ENCODE results near the gene TMPRSS9.

The TMPRSS9 gene

DNA sequence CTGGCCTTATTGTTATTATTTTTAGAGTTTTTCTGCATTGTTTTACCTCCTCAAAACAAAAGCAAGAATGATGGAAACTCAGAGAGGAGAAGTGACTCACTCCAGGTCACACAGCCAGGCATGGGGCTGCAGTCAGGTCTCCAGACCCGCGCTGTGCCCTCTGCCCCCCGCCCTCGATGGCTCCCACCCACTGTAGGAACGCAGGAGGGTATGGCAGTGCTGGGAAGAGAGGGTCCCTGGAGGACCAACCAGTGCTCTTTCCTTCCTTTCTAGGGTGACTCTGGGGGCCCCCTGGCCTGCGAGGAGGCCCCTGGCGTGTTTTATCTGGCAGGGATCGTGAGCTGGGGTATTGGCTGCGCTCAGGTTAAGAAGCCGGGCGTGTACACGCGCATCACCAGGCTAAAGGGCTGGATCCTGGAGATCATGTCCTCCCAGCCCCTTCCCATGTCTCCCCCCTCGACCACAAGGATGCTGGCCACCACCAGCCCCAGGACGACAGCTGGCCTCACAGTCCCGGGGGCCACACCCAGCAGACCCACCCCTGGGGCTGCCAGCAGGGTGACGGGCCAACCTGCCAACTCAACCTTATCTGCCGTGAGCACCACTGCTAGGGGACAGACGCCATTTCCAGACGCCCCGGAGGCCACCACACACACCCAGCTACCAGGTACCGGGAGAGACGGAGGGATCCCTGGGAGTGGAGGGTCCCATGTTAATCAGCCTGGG lies 61.7 kb downstream of the TMPRSS9 start:
- DNase-seq (ENCODE audit: low read depth in 2 of 2) = no peak

DNA sequence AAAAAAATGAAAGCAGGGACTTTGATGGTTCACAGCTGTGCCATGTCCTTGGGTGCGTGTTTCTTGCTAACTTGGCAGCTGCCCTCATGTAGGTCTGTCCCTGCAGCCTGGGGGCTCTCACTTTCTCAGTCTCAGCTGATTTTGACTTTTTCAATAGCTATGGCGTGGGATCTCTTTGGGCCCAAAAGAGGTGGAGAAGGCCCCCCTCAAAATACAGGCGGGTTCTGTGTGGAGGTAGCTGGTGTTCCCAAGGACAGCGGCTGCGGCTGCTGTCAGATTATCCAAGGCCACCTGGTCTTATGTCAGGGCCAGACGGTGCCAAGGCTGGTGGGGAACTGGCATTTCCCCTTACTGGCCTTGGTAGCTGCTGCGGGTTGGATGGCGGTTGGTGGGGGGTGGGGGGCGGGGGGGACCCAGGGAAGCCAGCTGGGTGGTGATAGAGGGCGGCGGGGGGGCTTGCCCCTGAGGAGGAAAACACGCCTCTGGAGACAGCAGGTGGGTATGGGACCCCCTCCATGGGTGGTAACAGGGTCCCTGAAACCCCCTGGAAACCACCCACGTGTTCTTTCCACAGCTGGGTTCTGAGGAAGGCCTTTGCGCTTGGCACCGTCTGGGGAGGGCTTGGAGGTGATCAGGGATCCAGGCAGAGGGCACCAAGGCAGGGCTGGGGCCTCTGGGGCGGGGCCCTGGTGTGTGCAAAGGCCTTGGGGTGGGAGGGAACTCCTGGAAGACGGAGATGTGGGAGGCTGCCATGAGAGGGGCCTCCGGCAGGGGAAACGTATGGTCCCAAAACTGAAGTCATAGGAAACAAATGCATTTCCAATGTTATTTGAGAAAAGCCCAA lies 63.2 kb downstream of the TMPRSS9 start:
- no peak for DNase-seq (ENCODE audit: low read depth in 2 of 2)

DNA sequence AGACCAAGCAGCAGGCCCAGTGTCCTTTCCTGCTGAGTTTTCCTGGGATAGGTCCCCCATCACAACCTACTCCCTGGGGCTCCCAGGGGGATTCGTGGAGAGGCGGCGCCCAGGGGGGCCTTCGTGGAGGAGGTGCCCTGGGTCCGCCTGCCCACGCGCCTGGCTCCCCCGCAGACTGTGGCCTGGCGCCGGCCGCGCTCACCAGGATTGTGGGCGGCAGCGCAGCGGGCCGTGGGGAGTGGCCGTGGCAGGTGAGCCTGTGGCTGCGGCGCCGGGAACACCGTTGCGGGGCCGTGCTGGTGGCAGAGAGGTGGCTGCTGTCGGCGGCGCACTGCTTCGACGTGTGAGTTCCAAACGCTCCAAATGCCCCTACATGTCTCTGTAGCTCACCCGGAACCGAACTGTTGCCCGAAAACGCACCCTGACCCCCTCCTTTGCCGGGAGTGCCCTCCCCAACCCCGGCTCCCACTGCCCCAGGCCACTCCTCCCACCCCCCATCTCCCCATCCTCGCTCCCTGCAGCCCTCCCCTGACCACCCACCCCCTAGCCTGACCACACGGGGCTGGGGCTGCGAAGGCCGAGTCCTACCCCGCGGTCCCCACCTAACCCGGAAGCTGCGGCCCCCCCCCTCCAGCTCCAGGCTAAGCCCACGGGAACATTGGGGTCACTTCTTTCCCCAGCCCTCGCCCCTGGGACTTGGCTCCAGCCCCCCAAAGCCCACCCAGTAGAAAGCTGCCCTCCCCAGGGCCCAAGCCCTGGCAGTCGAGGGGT lies 64.0 kb downstream of the TMPRSS9 start:
- no peak for DNase-seq (ENCODE audit: low read depth in 2 of 2)

DNA sequence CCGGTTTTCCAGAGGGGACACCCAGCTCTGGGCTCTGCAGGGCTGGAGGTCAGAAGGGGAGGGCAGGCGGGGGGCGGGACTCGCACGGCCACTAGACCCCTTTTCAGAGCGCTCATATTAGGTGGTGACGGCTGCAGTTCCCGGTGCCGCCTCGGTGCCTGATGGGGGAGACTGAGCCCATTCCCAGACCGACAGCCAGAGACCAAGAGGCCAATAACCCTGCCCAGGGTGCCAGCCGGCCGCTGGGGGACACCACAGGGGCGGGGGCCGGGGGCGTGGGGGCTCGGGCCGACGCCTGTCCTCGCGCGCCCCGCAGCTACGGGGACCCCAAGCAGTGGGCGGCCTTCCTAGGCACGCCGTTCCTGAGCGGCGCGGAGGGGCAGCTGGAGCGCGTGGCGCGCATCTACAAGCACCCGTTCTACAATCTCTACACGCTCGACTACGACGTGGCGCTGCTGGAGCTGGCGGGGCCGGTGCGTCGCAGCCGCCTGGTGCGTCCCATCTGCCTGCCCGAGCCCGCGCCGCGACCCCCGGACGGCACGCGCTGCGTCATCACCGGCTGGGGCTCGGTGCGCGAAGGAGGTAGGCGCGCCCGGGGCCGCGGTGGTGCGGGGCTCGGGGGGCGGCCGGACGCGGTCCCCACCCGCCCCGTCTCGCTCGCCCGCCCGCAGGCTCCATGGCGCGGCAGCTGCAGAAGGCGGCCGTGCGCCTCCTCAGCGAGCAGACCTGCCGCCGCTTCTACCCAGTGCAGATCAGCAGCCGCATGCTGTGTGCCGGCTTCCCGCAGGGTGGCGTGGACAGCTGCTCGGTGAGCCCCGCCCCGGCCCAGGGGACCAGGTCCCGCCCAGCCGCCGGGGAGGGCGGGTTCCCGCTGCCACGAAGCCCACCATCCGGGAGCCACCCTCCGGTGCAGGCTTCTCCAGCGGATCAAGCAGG lies 64.9 kb downstream of the TMPRSS9 start:
- no peak for DNase-seq (ENCODE audit: low read depth in 2 of 2)

DNA sequence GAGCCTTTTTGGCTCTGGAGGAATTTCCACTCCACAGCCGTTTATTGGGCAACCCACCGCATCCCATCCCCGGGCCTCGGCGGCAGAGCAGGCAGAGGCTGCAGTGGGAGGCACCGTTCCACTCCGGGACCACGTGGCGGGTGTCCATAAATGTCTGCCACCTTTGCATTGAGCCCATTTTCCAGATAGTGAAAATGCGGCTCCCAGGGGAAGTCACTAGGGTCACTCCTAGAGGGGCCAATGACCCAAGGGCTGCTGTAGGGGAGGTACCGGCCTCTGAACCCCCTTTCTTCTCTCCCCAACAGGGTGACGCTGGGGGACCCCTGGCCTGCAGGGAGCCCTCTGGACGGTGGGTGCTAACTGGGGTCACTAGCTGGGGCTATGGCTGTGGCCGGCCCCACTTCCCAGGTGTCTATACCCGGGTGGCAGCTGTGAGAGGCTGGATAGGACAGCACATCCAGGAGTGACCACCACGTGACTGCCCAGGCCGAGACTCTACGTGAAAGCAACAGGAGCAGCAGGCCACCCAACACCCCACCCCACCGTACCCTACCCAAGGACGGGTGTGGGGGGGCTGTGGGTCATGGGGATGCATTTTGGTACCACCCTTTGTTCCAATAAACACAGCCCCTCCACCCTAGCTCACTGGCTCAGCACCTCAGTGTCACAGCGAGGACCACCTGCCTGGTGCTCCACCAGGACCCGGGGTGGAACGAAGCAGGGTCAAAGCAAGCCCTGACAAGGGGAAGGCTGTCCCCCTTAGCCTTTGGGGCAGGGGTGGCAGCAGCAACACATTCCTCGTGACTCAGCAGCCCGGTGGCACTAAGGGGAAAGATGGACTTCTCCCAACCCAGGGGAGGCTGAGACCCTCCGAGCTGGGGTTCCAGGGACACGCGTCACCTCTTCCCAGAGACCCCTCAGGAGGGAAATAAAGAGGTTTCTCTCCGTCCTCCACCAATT lies 65.8 kb downstream of the TMPRSS9 start:
- DNase-seq (ENCODE audit: low read depth in 2 of 2) = no peak

DNA sequence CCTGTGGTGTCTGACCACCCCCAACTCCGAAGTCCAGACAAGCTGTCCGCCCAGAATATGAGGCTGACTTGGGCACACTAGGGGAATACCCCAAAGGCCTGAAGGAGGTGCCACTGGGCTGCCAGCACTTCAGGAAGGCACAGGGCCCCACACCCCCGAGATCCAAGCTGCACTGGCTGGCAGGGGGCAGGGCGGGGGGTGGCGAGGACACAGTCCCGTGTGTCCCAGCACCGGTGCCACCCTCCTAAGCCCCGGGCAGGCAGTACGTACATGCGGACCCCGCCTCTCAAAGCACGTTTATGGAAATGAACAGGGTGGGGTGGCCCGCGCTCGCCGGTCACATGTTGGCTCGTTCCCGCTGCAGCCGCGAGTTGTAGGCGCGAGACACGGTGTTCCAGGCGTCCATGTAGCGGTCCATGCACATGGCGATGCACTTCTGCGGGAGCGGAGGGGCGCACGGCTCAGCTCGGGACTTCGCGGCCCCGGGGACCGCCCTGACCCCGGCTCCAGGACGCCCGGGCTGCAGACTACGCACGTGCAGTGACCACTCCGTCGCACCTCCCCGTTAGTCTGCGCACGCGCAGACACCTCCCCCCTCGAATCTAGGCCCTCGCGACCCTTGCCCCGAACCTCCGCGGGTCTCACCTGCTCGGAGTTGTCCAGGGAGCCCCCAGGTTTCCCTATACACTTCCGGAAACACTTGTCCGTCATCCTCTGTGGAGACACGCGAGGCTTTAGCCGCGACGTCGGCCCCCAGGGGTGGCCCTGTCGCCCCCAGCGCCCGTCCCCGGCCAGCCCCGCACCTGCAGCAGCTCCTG lies 66.8 kb downstream of the TMPRSS9 start:
- peak; percentile 35 to 37 for DNase-seq (ENCODE audit: low read depth in 2 of 2)

DNA sequence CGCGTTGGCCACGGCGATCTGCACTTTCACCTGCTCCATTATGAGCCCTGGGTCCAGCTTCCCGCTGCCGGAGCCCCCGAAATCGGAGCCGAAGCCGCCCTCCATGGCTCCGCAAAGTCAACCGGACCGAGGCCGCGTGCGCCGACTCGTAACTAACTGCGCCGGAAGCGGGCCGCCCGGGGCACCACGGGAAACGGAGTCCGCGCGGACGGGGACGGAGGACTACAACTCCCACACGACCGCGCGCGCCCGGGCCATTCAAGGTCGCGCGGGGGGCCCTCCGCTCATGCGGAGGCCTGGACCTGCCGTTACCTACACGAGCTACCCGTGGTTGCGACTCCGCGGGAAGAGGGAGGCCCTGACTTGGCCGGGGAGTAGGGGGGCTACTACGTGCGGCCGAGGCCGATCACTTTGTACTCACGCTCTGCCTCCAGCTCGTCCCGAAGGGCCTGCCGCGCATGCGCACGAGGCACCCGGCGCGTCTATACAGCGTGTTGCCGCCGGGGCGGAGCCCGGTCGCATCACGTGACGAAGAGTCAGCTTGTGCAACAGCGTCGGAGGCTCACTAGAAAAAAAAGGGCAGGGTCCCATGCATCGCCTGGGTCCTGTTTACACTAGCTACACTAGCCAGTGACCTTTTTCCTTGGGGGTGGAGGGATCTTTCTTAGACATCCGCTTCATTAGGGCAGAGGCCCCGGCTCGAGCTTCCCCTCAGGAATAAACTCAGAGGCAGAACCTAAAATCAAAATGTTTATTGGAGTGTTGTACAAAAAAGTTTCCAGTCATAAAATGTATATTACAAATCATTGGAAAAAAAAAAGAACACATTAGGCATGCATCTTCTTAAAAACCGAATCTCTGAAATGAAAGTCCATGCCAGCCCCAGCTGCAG lies 67.6 kb downstream of the TMPRSS9 start, which contains the start of gene TIMM13:
Gene TIMM13 (minus strand): TSS at position 158 of the 892 bp plus-strand sequence. CDS start 53 bp downstream, at position 105.
- peak; percentile 93 to 94 for DNase-seq (ENCODE audit: low read depth in 2 of 2)

DNA sequence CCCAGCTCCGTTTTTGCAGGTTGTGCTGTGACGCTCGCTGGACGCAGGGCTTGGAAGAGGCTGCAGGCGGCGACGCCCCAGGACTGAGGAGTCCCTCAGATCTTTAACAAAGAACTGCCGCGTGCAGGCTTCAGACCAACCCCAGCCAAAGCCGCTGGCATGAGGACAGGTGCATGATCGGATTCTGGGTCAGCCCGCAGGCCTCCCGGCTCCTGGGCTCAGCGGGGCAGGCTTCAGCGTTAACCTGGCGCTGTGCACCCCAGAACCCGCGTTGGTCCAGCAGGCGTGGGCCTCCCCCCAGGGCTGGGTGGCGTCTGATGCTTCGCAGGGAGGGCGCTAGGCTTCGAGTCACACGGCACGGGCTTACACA lies 68.2 kb downstream of the TMPRSS9 start:
- DNase-seq (ENCODE audit: low read depth in 2 of 2) = no peak

DNA sequence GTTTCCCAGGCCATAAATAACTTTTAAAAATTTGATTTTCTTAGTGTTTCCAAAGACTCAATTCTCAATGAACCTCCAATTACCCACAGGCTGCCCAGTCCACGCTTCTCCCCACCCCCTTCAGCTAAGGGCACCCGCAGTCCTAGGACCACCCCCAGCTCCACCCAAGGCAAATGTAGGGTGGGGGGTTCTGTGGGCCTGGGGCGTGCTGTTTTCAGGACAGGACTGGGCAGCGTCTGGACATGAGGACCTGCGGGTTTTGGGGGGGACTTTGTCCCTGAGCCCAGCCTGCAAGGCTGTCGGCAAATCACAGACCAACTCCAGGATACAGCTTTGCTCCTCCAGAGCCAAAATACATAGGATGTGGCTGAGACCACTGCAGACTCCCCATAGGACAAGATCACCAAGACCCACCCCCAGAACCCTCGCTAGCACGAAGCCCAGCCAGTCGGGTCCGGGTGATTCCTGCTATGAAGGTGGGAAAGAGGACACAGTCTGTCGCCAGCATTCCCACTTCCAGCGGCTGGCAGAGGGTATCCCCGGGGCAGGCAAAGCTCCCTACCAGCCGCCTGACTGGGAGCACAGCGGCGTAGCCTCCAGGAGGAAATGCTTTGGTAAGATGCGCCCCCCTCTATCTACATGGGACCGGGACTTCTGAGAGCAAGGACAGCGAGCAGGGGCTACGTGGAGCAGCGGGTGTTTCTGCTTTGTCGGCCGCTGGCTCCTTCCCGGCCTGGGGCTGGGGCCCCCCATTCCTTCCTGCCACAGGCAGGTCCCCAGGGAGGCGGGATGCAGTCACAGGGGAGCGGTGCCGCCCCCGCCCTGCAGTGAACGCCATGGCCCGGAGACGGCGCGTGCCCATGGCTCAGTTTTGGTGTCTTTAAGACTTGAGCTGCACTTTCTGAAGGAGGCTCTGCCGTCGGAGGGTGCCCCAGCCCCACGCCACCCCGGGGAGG lies 69.0 kb downstream of the TMPRSS9 start:
- no peak for DNase-seq (ENCODE audit: low read depth in 2 of 2)

DNA sequence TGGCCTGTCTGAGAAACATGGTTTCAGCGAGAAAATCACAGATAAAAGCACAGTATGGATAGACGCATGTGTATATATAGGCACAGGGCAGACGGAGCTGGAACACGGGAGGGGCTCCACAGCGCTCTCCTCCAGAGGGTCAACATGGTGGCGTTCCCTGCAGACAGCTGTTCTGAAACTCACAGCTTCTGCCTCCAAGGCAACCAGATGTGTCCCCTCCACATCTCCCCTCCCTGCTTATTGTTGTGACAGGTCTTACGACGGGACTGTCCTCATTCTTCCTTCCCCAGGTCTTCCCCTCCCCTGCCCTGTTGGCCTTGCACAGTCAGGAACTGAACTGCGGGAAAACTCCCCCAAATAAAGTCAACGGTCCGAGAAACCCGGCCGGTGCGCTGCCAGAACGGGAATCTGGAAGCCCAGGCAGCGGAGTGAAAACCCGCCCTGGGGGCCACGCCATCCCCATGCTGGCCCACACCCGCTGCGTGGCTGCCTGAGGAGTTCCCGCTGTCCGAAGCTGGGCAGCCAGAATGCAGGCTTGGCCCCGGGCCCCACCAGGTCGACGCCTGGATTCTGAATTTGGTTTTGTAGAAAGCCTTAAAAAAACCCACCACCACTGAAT lies 70.0 kb downstream of the TMPRSS9 start:
- DNase-seq (ENCODE audit: low read depth in 2 of 2) = no peak

DNA sequence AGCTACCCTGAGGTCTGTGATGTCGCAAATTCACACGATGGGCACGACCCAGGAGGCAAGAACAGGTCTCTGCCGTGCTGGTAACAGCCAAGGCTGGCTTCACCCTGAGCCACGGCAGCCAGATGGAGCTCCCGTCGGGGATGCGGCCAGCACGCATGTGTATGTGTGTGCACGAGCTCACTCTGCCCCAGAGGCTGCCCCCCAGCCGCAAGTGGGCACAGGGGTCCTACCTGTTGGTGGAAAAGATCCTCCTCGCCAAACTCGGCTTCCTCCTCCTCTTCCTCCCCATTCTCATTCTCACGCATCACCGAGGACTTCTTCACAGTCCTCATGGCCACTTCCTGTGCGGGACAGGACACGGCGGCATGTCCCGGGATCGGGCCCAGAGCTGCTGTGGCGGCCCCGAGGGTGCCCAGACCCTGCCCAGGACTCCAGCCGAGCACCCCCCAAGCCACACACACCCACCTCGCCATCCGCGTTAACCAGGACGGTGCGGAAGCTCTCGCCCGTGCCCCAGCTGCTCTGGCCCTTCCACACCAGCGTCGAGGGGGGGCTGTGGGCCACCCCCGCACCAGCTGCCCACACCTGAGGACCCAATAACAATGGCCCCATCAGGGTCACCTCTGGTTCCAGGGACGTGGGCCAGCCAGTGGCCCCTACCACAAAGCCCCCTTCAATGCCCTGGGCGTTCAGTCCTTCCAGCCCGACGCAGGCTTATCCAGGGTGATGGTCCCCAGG lies 71.4 kb downstream of the TMPRSS9 start:
- DNase-seq (ENCODE audit: low read depth in 2 of 2) = no peak

DNA sequence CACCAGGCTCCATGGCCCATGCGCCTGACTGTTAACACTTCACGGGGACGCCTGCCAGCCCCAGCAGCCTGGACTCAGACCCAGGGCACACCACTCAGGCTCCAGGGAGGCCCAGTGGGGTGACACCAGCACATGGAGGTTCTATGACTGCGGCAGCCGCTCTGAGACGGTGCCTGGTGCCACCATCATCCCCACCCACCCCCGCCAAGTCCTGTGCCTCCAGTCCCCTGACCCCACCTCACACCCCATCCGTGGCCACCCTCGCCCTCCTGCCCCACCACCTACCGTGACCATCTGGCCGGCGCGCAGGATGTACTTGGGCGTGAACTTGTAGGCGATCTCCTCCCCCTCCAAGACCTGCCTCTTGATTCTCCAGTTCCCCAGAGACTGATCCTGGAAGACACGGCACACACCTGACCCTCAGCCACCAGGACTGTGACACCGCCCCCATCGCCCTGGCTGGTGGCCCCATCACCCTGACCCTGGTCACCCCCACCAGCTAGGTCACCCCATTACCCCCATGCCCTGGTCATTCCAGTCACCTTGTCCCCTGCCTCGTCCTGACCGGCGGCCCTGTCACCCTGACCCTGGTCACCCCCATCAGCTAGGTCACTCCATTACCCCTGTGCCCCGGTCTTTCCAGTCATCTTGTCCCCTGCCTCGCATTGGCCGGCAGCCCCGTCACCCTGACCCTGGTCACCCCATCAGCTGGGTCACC lies 72.2 kb downstream of the TMPRSS9 start:
- DNase-seq (ENCODE audit: low read depth in 2 of 2) = no peak

DNA sequence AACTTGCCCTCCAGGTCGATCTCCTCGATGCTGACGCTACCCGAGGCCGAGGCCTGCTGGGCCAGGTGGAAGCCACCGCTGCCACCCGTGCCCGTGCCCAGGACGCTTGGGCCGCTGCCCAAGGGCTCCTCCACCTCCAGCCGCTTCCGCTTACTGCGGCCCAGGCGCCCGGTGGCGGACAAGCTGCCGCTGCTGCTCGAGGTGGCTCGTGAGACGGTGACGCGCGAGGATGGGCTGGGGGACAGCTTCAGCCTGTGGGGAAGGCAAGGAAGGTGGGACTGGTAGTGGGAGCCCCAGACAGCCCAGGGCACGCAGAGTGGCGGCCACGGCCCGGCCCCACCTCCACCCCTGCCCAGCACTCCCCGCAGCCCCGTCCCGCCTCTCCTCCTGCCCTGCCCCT lies 73.8 kb downstream of the TMPRSS9 start:
- no peak for DNase-seq (ENCODE audit: low read depth in 2 of 2)

DNA sequence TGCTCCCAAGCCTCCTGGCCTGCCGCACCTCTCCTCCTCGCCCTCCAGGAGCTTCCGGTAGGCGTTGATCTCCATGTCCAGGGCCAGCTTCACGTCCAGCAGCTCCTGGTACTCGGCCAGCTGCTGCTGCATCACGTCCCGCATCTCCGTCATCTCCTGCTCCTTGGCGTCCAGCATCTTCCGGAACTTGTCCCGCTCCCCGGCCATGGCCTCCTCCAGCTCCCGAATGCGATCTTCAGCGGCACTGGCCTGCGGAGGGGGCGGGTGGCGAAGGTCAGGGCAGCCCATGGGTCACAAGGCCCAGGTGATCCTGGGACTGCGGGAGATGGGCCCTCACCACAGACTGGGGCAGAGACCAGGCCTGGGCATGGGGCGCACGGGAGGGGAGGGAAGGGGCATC lies 74.2 kb downstream of the TMPRSS9 start:
- no peak for DNase-seq (ENCODE audit: low read depth in 2 of 2)

DNA sequence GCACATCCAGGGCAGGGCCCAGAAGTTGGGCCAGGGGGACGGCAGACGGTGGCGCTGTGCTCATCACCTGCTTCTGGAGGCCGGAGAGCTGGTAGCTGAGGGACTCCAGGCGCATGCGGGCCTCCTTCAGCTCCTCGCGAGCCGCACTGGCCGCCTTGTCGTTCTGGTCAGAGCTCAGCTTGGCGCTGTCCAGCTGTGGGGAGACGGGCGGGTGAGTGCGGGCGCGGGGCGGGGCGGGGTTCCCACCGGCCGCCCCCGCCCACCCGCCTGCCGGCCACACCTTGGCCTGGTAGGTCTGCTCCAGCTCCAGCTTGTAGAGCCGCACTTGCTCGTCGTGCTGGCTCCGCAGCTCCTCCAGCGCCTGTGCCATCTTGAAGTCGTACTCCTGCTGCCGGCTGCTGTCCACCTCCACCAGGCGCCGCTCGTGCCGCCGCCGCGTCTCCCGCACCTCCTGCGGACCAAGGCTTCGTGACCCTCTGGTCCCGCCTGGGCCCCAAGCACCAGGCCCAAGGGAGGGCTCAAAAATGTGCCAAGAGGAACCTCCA lies 74.7 kb downstream of the TMPRSS9 start:
- no peak for DNase-seq (ENCODE audit: low read depth in 2 of 2)
